HAP-1 (cell line): ENCODE measurements around the gene ACAD10.
"Not testable (repeated sequence)": the region's sequence is repeated elsewhere in the genome, so short reads cannot be mapped to it uniquely, and the experiment has no call there.

Source experiments
- DNase-seq, 2 experiments: peaks; one replicate each; pipeline ENCODE4 v3.0.0-alpha.2; 2016 to 2020; ENCODE audit warnings: low spot score in 2 of 2
- H3K27me3 ChIP-seq: fragments of 250-450 bp; sonication (Bioruptor Pico); 2 replicates; pipeline ENCODE4 v1.5.1; 2020; ENCODE audit warnings: low read depth, mild to moderate bottlenecking, moderate library complexity
- H3K36me3 ChIP-seq: fragments of 250-450 bp; sonication (Bioruptor Pico); replicated peaks from 2 replicates; pipeline ENCODE4 v1.5.1; 2020; ENCODE audit warnings: mild to moderate bottlenecking
- H3K4me1 ChIP-seq: fragments of 250-450 bp; sonication (Bioruptor Pico); 2 replicates; pipeline ENCODE4 v1.5.1; 2020; ENCODE audit warnings: mild to moderate bottlenecking
- H3K4me3 ChIP-seq: fragments of 250-450 bp; sonication (Bioruptor Pico); 2 replicates; pipeline ENCODE4 v1.5.1; 2020; ENCODE audit warnings: mild to moderate bottlenecking, moderate library complexity
- H3K9me3 ChIP-seq: fragments of 250-450 bp; sonication (Bioruptor Pico); 2 replicates; pipeline ENCODE4 v1.5.1; 2020; ENCODE audit warnings: mild to moderate bottlenecking, moderate library complexity
- in situ Hi-C: fragments of 300-500 bp; cut with MboI; formaldehyde crosslinking; loops from 3 replicates; pipeline ENCODE4 v1.14.3; 2020; ENCODE audit warnings: low sequenced_read_pairs, inconsistent platforms, mixed read lengths

ACAD10 gene

GRCh38 chr12:111664961-111665865 lies 20.6 kb upstream of the ACAD10 start:
- H3K9me3 ChIP-seq, result no peaks in the 10 kb centered on the region
- no peak overlapping the region for H3K4me3 ChIP-seq
- no peak for DNase-seq
- H3K27me3 ChIP-seq, result no peaks in the 10 kb centered on the region
- in situ Hi-C loops, result no loop called here
- no peaks in the 10 kb centered on the region for H3K4me1 ChIP-seq
- H3K36me3 ChIP-seq, result peaks cover 37% of the 10 kb centered on the region

- Histone ChIP-seq H3K4me1 (peaks cover 3% of the 10 kb centered on the region; the same call in 1 of the 2 replicates), H3K27me3 (no peaks in the 10 kb centered on the region), H3K9me3 (no peaks in the 10 kb centered on the region), H3K4me3 (no peak overlapping the region), H3K36me3 (peaks cover 38% of the 10 kb centered on the region)
- DNase-seq, result no peak
- in situ Hi-C loops, result no loop called here
Measured at GRCh38 chr12:111672822-111673381, 13.0 kb upstream of the ACAD10 start.

GRCh38 chr12:111673503-111673902 lies 12.3 kb upstream of the ACAD10 start:
- peak in 1 of 2 experiments; percentile 12 for DNase-seq
- no peaks in the 10 kb centered on the region for H3K9me3 ChIP-seq
- in situ Hi-C loops, result no loop called here
- no peak overlapping the region for H3K4me3 ChIP-seq
- H3K4me1 ChIP-seq, result peaks cover 3% of the 10 kb centered on the region; the same call in 1 of the 2 replicates
- peaks cover 41% of the 10 kb centered on the region for H3K36me3 ChIP-seq
- H3K27me3 ChIP-seq, result no peaks in the 10 kb centered on the region

GRCh38 chr12:111677186-111677585 lies 8.7 kb upstream of the ACAD10 start:
- Histone ChIP-seq H3K36me3 (peaks cover 52% of the 10 kb centered on the region), H3K27me3 (no peaks in the 10 kb centered on the region), H3K4me3 (no peak overlapping the region), H3K4me1 (peaks cover 3% of the 10 kb centered on the region; the same call in 1 of the 2 replicates), H3K9me3 (no peaks in the 10 kb centered on the region)
- no peak for DNase-seq
- in situ Hi-C loops, result no loop called here

GRCh38 chr12:111684485-111685198 lies 1.2 kb upstream of the ACAD10 start:
- H3K9me3 ChIP-seq, H3K4me1 ChIP-seq, in situ Hi-C loops, H3K27me3 ChIP-seq: not testable (repeated sequence)
- DNase-seq, result peak in 1 of 2 experiments; percentile 12
- Histone ChIP-seq H3K4me3 (peak overlapping the region; percentile 87), H3K36me3 (peaks cover 24% of the 10 kb centered on the region)

- Histone ChIP-seq H3K4me3 (peak overlapping the region; percentile 87), H3K36me3 (peaks cover 21% of the 10 kb centered on the region), H3K27me3 (no peaks in the 10 kb centered on the region), H3K9me3 (no peaks in the 10 kb centered on the region), H3K4me1 (no peaks in the 10 kb centered on the region)
- in situ Hi-C loops, result no loop called here
- DNase-seq, result peak in 1 of 2 experiments; percentile 26
Measured at GRCh38 chr12:111685322-111685810, 487 bp upstream of the ACAD10 start.

- DNase-seq, result no peak
- in situ Hi-C loops, result no loop called here
- peaks cover 13% of the 10 kb centered on the region for H3K36me3 ChIP-seq
- no peaks in the 10 kb centered on the region for H3K27me3 ChIP-seq
- no peaks in the 10 kb centered on the region for H3K4me1 ChIP-seq
- H3K9me3 ChIP-seq, result no peaks in the 10 kb centered on the region
- peak overlapping the region; percentile 87 for H3K4me3 ChIP-seq
Measured at GRCh38 chr12:111686574-111687105, 787 bp downstream of the ACAD10 start.

- no peak for DNase-seq
- Histone ChIP-seq H3K4me1 (no peaks in the 10 kb centered on the region), H3K4me3 (no peak overlapping the region), H3K36me3 (peaks cover 8% of the 10 kb centered on the region), H3K27me3 (no peaks in the 10 kb centered on the region), H3K9me3 (no peaks in the 10 kb centered on the region)
- in situ Hi-C loops, result no loop called here
Measured at GRCh38 chr12:111687255-111687654, 1.4 kb downstream of the ACAD10 start.

GRCh38 chr12:111687952-111688351 lies 2.1 kb downstream of the ACAD10 start:
- Histone ChIP-seq H3K9me3 (no peaks in the 10 kb centered on the region), H3K27me3 (no peaks in the 10 kb centered on the region), H3K4me3 (no peak overlapping the region), H3K4me1 (no peaks in the 10 kb centered on the region), H3K36me3 (peaks cover 7% of the 10 kb centered on the region)
- DNase-seq, result no peak
- in situ Hi-C loops, result no loop called here

- peaks cover 15% of the 10 kb centered on the region for H3K36me3 ChIP-seq
- DNase-seq, result no peak
- in situ Hi-C loops, result no loop called here
Measured at GRCh38 chr12:111691262-111691661, 5.4 kb downstream of the ACAD10 start.

GRCh38 chr12:111692575-111693210 lies 6.8 kb downstream of the ACAD10 start:
- H3K9me3 ChIP-seq, result no peaks in the 10 kb centered on the region
- peak in 1 of 2 experiments; percentile 18 for DNase-seq
- in situ Hi-C loops, result no loop called here
- H3K4me1 ChIP-seq, result no peaks in the 10 kb centered on the region
- no peaks in the 10 kb centered on the region for H3K27me3 ChIP-seq
- peaks cover 15% of the 10 kb centered on the region for H3K36me3 ChIP-seq
- H3K4me3 ChIP-seq, result no peak overlapping the region

More at GRCh38 chr12:111691262-111691661, 5.4 kb downstream of the ACAD10 start:
- no peaks in the 10 kb centered on the region for H3K27me3 ChIP-seq
- H3K4me3 ChIP-seq, result no peak overlapping the region
- no peaks in the 10 kb centered on the region for H3K4me1 ChIP-seq
- H3K9me3 ChIP-seq, result no peaks in the 10 kb centered on the region

GRCh38 chr12:111693818-111694217 lies 8.0 kb downstream of the ACAD10 start:
- in situ Hi-C loops, result no loop called here
- Histone ChIP-seq H3K9me3 (no peaks in the 10 kb centered on the region), H3K4me1 (no peaks in the 10 kb centered on the region), H3K4me3 (no peak overlapping the region), H3K36me3 (peaks cover 18% of the 10 kb centered on the region), H3K27me3 (no peaks in the 10 kb centered on the region)
- DNase-seq, result no peak

- Histone ChIP-seq H3K4me3 (no peak overlapping the region), H3K36me3 (peaks cover 19% of the 10 kb centered on the region), H3K9me3 (no peaks in the 10 kb centered on the region), H3K27me3 (no peaks in the 10 kb centered on the region), H3K4me1 (no peaks in the 10 kb centered on the region)
- no peak for DNase-seq
- in situ Hi-C loops, result no loop called here
Measured at GRCh38 chr12:111699962-111700361, 14.1 kb downstream of the ACAD10 start.
